Body of pancreas (tissue), 4 donors: Measurements from ENCODE around the gene MAGI3.

ENCODE experiments used
- POLR2A ChIP-seq, 3 donors: fragments of 450-650 bp; IDR thresholded peaks; one replicate each; pipeline ENCODE4 v1.6.1; 2016; ENCODE audit warnings: antibody characterized with exemption in 3 of 3, mild to moderate bottlenecking in 2 of 3
- TF ChIP-seq, protein P1 (sequence below), 7 experiments: fragments of 450-650 bp in 4 of 7; fragments of 200-600 bp in 3 of 7; sonication (generic) in 3 of 7; IDR thresholded peaks; one replicate each; pipeline ENCODE4 v1.5.1; 2016 to 2019; ENCODE audit warnings: antibody characterized with exemption in 7 of 7

DNA sequence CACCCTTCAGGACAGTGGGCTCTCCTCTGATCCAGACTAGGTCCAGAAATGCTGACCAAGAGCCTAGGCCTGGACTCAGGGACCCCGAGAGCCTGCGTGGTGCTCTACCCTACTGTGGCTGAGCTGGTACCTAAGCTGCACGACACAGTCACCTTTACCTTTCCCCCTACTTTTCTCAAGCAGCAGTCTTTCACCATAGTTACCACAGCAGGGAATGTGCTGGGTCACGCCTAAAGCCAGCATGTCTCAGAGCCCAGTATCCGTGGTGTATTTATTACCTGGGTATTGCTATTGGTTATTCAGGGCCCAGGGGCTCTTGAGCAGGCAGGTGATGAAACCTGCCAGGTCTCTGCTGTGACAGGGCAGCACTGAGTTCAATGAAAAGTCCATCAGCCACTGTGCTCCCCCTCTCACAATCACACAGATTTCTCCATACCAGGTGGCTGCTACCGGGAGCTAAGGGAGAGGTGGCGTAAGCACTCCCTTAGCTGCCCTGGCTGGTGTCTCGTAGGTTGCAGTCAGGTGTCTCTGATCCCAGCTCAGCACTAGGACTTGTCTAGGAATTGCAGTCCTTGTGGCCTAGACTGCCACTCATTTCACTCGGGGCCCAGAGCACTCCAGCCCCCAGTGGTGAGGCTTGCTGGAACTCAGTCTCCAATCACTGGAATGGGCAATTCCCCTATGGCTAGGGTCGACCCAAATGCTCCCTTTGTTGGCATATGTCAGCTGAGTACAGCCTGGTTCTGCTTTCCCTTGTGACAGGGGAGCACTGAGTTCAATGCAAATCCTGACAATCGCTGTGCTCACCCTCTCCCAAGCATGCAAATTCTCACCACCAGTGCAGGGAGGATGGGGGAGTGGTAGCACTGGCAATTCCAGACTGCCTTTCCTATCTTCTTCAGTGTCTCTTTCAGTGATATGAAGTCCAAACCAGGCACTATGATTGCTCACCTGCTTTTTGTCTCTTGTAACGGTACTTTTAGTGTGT lies 240.3 kb downstream of the MAGI3 start:
- TF ChIP-seq, protein P1, sequence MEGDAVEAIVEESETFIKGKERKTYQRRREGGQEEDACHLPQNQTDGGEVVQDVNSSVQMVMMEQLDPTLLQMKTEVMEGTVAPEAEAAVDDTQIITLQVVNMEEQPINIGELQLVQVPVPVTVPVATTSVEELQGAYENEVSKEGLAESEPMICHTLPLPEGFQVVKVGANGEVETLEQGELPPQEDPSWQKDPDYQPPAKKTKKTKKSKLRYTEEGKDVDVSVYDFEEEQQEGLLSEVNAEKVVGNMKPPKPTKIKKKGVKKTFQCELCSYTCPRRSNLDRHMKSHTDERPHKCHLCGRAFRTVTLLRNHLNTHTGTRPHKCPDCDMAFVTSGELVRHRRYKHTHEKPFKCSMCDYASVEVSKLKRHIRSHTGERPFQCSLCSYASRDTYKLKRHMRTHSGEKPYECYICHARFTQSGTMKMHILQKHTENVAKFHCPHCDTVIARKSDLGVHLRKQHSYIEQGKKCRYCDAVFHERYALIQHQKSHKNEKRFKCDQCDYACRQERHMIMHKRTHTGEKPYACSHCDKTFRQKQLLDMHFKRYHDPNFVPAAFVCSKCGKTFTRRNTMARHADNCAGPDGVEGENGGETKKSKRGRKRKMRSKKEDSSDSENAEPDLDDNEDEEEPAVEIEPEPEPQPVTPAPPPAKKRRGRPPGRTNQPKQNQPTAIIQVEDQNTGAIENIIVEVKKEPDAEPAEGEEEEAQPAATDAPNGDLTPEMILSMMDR (IDR thresholded peaks at IDR 0.05), result no peak
- no peak for TF ChIP-seq POLR2A (IDR thresholded peaks at IDR 0.05)
